Inflammatory macrophage (primary cell): Measurements from ENCODE around the gene PRXL2B.

Experiments used
- DNase-seq, 2 donors: peaks; one replicate each; pipeline ENCODE4 v3.0.0-alpha.2; 2020 to 2022

PRXL2B gene

GRCh38 chr1:2638466-2639115 is 52.0 kb downstream of the PRXL2B start:
- DNase-seq = no peak

GRCh38 chr1:2639203-2639602 is 52.6 kb downstream of the PRXL2B start:
- DNase-seq = no peak

GRCh38 chr1:2639607-2640521 is 53.3 kb downstream of the PRXL2B start:
- no peak for DNase-seq

GRCh38 chr1:2640626-2641025 is 54.0 kb downstream of the PRXL2B start:
- no peak for DNase-seq
